NCI-H748 treated with DMSO at 0.1 percent for 48 hours (cell line): ENCODE results near the gene TMEM18.
"Not testable (repeated sequence)": the region's sequence is repeated elsewhere in the genome, so short reads cannot be mapped to it uniquely, and the experiment has no call there.

Source experiments
- DNase-seq: peaks from one replicate; lab custom pipeline; 2025; lab: John Stamatoyannopoulos, UW

TMEM18 gene

DNA sequence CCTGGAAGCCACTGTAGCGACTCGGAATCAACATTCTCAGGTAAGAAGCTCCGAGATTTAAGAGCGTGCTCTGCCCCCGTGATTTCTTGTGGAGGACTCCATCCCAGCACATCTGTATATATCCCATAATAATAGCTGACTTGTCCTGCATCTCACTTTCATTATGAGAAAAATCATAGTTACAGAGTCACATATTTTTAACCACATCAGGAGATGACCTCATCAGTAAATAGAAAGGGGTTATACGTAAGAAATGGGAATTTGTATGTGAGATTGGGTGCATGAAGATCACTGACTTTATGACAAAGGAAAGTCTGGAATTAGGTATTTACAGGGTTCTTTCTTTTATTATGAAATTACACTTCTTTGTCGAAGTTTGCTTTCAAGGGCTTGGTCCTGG lies 16.4 kb upstream of the TMEM18 start:
- no peak for DNase-seq

DNA sequence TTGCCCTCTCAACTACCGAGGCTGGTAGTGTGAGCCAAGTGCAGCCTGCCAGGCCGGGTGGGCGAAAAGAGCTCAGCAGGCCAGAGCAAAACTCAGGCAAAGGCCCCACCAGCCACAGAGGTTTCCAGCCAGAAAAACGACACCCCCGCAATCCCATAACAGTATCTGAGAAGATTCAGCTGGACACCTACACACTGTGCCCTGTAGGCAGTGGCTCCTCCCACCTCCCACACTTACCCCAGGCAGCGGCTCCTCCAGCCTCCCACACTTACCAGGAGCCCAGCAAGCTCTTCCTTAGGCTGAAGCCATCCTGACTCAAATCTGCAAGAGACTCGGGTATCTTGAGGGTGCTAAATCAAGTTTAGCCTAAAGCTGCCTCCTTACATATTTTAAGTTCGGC lies 15.6 kb upstream of the TMEM18 start:
- DNase-seq = no peak

DNA sequence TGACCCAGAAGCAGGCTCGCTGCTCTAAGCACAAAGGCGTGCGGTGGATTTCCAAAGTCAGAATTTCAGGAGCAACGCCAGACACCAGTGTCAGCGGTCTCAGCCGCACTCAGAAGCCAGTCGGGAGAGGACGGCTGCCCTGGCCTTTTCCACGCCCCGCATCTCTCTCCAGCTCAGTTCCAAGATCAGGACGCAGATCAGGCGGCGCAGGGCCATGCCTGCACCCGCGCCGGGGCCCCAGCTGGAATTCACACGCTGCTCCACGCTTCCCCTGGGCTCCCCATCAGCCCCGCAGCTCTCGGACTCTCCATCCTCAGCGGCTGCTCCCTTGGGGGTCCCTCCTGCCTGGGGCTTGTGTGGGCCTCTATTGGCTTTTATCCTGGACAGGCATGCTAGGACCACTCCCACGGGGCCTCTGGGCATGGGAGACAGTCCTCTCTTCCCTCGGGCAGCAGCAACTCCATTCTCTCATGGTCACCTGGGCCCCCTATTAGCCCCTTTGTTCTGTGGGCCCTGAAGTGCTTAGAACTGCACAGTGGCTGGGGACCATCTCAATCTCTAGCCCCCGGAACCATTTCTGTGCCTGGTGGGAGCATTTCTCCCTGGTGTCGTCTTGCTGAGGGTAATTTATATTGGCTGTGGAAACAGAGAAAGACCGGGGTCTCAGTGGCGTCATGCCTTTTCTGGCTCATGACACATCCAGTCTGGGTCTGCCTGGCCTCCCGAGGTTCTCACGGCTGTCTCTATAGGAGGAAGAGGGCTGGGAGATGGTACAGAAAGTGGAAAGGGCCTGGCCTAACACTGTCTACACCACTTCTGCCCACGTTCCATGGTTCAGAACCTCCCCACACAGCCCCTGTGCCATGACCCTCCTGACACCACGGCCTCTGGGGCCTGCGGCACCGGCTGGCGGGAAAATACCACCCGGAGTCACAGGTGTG lies 14.9 kb upstream of the TMEM18 start:
- DNase-seq = no peak

DNA sequence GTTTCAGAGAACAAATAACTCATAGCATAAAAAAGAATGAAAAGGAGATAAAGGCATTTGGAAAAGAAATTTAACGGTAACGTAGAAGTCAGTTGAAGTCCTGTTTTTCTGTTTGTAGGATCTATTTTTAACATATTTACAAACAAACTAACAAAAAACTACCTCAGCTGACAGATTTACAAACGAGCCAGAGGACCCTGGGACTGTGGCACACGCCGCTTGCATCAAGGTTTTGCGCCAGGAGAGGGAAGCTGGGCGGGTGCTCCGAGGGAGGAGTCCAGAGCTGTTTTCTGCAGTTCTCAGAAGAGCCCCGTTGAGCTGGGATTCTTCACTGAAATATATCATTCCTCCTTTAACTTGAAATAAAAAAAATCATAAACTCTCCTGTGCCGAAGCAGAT lies 13.6 kb upstream of the TMEM18 start:
- DNase-seq = no peak

DNA sequence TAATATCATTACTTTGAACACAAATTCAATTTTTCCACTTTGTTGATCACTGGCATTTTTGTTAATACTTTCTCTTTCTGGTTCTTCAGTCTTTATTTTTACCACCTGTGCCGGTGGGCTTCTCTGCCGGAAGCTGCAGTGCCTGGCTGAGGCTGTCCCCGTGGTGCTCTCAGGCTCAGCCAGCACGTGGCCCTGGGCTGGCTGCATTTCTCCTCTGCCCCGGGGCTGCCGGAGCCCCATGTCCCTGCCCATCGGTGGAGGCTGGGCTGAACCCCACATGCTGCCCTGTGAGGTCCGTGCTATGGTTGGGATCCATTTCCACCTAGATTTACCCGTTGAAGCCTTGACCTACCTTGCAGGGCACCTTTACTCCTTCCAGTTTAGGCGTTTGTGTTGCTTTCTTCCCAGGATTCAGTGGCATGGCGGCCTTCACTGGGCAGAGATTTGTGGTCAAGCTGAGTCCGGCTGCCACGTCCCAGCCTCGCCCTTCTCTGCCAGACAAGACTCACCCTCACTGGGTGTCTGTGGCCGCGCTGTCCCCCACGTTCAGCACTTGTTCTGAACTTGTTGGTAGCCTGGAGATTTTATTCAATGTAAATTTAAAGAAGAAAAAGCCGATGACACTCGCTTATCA lies 12.8 kb upstream of the TMEM18 start:
- DNase-seq = no peak

DNA sequence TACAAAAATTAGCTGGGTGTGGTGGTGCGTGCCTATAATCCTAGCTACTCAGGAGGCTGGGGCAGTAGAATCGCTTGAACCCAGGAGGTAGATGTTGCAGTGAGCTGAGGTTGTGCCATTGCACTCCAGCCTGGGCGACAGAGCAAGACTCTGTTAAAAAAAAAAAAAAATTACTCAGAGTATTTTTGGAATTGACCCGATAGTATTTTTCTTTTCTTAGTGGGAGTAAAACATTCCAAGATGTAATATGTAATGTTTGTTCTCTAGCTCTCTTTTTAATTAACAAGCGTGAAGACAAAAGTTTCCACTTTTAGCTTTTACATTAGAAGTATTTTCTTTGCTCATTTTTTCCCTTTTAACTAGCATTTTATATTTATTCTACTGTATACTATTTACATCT lies 12.0 kb upstream of the TMEM18 start:
- DNase-seq = no peak

DNA sequence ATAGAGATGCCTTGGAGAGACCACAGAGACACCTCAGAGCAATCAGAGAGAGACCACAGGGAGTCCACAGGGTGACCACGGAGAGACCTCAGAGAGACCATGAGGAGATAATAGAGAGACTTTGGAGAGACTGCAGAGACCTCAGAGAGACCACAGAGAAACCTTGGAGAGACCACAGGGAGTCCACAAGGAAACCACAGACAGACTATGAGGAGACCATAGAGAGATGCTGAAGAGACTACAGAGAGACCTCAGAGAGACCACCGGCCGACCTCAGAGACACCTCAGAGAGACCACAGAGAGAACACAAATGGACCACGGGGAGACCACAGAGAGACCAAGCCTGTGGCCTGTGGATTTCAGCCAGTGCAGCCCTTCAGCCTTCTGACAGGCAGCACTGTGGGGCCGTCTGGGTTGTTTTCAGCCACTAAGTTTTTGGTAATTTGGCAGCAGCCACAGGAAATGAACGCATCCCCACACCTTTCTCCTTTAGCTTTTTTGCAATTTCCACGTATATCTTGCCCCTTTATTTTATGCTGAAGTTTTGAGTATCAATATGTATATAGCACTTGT lies 11.4 kb upstream of the TMEM18 start:
- DNase-seq = no peak

DNA sequence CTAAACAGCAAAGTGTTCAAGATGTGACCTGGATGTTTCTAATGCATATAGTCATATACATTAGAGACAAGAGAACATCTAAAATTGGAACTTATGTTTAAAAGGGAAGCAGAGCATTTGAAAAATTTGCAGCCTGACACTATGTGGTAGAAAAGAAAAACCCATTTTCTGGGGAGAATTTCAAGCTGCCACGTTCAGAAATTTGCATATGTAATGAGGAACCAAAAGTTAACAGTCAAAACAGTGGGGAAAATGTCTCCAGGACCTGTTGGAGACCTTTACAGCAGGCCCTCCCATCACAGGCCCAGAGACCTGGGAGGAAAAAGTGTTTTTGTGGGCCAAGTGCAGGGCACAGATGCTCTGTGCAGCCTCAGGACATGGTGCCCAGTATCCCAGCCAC lies 8.2 kb upstream of the TMEM18 start:
- DNase-seq = no peak

DNA sequence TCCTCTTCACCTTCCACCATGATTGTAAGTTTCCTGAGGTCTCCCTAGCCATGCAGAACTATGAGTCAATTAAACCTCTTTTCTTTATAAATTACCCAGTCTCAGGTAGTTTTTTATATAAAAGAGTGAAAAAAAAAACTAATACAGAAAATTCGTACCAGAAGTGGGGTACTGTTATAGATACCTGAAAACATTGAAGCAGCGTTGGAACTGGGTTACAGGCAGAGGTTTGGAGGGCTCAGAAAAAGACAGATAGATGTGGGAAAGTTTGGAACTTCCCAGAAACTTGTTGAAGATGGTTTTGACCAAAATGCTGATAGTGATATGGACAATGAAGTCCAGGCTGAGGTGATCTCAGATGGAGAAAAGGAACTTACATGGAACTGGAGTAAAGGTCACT lies 7.7 kb upstream of the TMEM18 start:
- not testable (repeated sequence) for DNase-seq

DNA sequence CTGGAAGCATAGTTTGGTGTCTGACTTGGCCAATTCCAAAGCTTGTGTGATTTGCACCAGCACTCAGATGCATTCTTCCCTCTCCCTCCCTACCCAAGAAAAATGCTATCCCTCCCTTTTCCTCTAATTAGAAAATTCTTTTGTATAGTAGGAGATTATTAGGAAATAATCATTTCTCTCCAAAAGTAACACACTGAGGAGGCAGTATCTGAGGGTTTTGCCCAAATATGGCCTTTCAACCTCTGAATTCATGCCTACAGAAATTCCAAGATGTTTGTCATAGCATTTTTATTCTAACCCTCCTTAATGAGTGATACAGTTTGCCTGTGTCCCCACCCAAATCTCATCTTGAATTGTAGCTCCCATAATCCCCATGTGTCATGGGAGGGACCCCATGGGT lies 5.0 kb upstream of the TMEM18 start:
- no peak for DNase-seq

DNA sequence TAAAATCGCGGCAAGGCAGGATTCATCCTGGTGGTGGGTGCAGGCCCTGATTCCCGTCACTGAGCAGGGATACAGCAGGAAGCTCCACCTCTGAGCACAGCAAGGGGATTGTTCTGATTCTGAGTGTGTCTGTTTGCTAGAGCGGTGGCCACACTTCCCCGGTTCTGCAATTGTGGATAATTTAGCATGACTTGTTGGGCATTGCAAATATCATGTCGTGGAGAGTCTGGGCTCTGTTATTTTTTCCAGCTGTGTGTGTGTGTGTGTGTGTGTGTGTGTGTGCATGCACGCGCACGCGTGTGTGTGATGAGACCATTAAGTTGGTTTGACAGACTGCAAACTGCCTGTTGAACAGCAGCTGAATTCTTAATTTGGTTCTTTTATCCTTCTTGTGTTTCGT lies 4.1 kb upstream of the TMEM18 start:
- DNase-seq = no peak

DNA sequence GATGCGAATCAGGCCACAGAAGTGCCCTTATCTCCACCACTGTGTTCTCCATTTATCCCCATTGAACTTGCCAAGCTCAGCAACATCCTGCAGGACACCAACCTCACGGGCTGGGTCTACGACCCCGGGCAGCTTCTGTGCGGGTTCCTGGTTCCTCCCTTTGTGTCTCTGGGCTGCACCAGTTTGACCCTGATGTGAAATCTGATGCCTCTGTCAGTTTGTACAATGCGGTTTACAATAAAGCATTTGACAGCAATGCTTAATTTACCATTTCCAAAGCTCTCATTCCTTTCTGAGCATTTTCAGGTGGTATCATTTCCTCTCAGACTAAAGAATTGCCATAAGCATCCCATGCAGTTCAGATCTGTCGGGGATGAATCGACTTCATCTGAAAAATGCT lies 3.3 kb upstream of the TMEM18 start:
- DNase-seq = no peak

DNA sequence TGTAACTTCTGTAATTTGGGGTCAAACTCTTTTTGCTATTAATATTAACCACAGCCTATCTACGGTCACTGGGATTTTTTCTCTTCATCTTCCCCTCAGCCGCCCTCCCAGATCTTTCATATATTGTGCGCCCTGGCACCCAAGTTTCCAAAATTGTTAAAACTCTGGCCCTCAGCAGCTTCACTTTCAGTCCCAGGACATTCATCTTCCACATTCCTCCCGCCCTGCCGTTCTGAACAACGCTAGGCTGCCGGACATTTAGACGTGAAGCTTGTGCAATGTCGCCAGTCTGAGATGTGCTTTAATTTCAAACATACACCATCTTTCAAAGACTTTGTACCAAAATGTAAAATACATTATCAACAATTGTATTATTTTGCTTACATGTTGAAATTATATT lies 1.8 kb upstream of the TMEM18 start:
- no peak for DNase-seq

DNA sequence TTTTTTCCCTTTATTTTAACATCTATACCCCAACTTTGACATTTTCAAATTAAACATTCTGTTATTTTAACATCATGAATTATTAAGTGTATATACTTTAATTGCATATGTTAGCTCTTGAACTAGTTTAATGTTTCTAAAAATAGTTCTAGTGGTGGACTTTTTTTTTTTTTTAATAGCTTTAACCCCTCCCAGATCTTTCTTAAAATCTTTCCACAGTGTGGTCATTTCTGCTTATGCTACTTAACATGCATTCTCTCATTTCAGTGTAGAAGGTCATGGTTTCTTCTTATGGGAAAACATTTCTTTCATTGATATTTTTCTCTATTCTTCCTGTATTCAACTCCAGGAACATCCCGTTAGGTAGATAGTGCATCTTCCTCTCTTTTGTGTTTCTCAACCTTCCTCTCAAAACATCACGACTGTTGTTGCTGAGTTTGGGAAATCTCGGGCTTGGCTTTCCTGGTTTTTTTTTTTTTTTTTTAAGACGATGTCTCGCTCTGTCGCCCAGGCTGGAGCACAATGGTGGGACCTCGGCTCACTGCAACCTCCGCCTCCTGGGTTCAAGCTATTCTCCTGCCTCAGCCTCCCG lies 849 bp upstream of the TMEM18 start:
- DNase-seq = no peak

DNA sequence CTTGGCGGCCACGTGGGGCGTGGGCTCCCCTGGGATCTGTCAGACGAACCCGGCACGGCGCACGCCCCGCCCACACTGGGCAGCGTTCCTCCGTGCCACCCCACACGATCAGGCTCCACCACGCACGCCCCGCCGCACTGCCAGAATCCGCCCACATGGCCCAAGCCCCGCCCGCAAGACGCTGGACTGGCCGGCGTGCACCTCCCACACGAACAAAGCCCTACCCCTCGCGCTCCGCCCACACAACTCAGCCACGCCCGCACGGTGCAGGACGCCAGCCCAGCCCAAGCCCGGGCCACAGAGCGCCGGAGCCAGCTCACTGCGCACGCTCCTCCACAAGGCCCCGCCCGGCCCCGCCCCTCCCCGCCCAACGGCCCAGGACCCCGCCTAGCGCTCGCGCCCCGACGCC lies 555 bp downstream of the TMEM18 start:
- peak; percentile 93 for DNase-seq

DNA sequence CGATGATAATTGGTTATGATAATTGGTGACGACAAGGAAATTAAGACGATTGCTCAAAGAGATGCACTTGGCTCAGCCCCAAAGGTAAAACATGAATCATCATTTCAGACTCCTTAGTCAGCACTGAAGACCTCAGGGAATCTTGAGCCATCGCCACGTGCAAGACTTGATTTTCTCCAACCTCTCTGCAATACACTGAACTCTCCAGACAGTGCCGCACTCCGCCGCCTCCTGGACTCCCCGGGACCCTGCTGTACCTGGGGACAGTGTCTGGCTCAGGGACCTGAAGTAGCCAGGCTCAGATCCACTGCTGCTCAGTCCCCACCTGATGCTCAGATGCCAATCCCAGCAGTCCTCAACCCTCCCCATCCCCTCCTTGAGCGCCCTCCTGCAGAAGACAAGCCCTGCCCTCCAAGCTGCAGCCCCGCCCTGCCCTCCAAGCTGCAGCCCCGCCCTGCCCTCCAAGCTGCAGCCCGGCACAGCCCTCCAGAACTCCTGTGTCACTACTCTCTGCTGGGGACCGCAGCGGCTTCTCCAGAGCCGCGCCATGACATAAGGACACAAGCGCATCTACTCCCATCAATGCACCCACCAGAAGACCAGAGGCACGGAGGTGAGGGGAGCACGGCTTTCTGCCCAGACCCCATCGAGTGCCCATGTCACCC lies 1.1 kb downstream of the TMEM18 start:
- DNase-seq = peak; percentile 69

DNA sequence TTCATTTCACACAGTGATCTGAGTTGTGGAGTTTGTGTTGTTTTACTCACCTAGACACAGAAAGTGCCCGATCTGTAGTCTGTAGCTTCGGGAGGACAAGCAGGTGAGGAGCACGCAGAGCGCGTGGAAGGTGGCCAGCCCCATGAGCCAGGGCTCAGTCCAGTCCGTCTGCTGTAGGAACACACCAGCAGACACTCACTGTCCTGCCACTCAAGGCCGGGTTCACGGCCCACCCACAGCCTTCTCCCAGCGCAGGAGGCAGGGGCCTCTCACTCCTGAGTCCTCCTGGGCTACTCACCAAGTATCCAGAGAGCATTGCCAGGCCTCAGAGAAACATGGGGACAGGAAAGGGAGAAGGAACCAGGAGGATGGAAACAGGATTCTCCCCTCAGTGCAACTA lies 1.7 kb downstream of the TMEM18 start:
- no peak for DNase-seq

DNA sequence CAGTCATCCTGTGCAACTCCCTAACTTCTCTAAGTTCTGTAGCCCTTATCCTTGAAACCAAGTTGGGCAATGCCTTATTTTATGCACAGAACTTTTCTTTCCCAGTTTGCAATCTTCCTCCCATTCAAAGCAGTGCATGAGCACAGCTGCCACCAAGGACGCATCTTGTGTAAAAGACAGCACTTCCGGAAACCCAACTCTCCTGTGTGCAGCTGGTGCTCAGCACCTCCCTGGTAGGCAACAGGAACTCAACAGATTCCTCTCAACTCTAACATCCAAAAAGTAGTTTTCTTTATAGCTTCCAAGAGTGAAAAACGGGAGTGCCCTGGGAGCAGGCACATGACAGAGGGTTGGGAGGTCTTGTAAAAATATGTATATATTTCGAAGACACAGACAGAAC lies 2.2 kb downstream of the TMEM18 start:
- DNase-seq = no peak

DNA sequence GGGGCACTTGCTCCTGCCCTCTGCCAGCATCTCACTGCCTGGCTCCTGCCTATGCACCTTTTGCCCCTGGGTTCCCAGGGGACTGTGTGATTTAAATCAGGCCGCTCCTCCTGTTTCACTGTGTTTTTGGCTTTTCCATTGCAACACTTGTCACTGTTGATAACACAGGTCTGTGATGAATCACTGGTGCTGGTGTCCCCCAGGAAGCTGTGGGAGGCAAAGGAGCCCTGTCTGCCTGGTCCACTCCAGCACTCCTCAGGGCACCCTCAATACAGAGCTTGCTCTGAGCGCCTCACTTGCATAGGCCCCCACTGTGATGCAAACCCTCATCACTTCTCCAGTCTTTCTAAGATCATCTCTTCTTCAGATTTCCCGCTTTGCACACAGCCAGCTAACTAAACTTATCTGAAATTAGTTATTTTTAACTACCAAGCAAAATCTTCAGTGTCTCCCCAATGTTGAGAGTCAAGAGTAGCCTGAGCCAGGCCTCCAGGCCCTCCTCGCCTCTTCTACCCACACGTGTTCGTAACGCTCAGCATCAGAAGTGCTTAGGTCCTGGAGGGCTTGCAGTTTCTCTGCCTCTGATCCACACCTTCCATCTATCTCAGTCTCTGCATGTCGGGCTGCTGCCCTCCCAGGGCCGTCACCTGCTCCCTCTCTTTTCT lies 2.8 kb downstream of the TMEM18 start:
- DNase-seq = no peak

DNA sequence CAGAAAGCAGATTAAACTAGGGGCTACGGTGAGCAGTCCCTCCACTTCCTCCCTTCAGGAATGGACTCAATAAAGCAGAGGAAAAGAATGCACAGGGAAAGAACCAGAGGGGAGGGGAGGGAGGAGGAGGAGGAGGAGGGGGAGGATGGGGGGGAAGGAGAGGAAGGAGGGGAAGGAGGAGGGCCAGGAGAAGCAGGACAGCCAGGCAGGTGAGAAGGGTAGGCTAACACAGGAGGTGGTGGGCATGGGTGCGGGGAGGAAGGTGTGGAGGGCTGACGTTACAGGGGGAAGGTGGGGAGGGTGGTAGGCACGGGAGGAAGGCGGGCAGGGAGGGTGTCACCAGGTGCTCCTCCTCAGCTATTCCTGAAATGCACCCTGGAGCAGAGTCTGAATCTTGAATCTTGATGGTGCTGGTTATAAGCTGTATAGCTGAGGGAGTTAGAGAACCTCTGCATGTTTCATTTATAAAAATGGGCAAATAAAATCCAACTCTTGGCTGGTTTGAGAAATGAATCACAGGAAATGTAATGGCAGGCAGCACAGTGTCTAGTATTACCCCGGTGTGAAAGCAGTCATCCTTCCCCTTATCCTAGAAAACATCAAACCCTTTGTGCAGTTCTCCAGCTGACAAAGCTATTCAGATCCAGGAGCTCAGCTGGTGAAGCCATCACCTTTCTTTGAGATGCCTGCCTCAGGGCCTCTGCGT lies 3.4 kb downstream of the TMEM18 start:
- DNase-seq = no peak

DNA sequence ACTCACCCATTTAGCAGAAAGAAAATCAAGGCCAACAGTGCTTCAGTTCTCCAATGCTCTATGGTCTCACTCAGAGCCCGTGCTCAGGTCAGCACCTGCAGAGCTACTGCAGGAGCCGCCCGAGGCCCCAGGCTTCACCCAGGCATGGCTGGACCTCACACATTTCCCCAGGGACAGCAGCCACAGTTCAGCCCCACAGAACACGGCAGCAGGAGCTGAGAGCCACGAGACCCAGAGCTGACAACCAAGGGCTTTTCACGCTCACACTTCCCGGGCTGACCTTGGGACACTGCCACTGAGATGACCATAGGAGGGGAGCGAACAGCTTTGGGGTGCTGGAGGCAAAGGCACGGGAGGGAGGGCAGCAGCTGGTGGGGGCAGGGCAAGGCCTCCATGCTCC lies 4.2 kb downstream of the TMEM18 start:
- DNase-seq = no peak
